Heart left ventricle (tissue), 16 donors: Measurements from ENCODE around the gene MPZL1. TPM values are rescaled to one million over a fixed set of nuclear protein-coding genes. Genes with fewer than 3 reads are reported as not detected.

Experiments
- ATAC-seq, 4 donors: fragments of 200-7000 bp; cut with Tn5 transposase; one replicate each; pipeline ENCODE4 v1.9.1; 2020 to 2022; ENCODE audit warnings: moderate library complexity in 4 of 4, mild to moderate bottlenecking in 3 of 4, moderate number of reproducible peaks in 1 of 4
- DNase-seq, 5 donors: peaks; one replicate each; pipeline ENCODE4 v3.0.0-alpha.2; 2020
- H3K27ac ChIP-seq, 12 donors: fragments of 200-600 bp; sonication (generic) in 4 of 12; one replicate each; pipeline versions ENCODE4 v1.5.0 to v1.8.0; 2016 to 2022; ENCODE audit warnings: mild to moderate bottlenecking in 2 of 12
- H3K27me3 ChIP-seq, 9 donors: fragments of 200-600 bp; sonication (generic) in 2 of 9; one replicate each; pipeline versions ENCODE4 v1.5.1 to v1.8.0; 2016 to 2022; ENCODE audit warnings: mild to moderate bottlenecking in 3 of 9
- H3K36me3 ChIP-seq, 9 donors: fragments of 200-600 bp; sonication (generic) in 2 of 9; one replicate each; pipeline versions ENCODE4 v1.5.0 to v1.8.0; 2018 to 2022; ENCODE audit warnings: mild to moderate bottlenecking in 2 of 9
- H3K4me1 ChIP-seq, 12 donors: fragments of 200-600 bp; sonication (generic) in 4 of 12; one replicate each; pipeline versions ENCODE4 v1.5.0 to v1.8.0; 2016 to 2022; ENCODE audit warnings: mild to moderate bottlenecking in 3 of 12
- H3K4me3 ChIP-seq, 12 donors: fragments of 200-600 bp; sonication (generic) in 4 of 12; one replicate each; pipeline versions ENCODE4 v1.5.0 to v1.8.0; 2017 to 2022; ENCODE audit warnings: mild to moderate bottlenecking in 9 of 12, moderate library complexity in 4 of 12
- H3K9me3 ChIP-seq, 12 donors: fragments of 200-600 bp; sonication (generic) in 4 of 12; one replicate each; pipeline versions ENCODE4 v1.5.0 to v1.8.0; 2016 to 2022; ENCODE audit warnings: mild to moderate bottlenecking in 1 of 12
- POLR2A ChIP-seq, 2 donors: fragments of 450-650 bp; IDR thresholded peaks; one replicate each; pipeline ENCODE4 v1.6.1; 2017; ENCODE audit warnings: antibody characterized with exemption in 2 of 2, mild to moderate bottlenecking in 2 of 2, moderate library complexity in 2 of 2
- WGBS, 4 donors: extraction: QIAGEN DNeasy Blood & Tissue Kit in 2 of 4; methylation state at CpG; one replicate each; pipeline versions ENCODE4 v1.1.5 to v1.1.7; 2013 to 2018; 5-methylcytosine and 5-hydroxymethylcytosine counted together
- intact Hi-C, 10 donors: fragments of 100-400 bp; cut with DNase I; formaldehyde crosslinking; loops; one replicate each; pipeline versions ENCODE4 v1.11.1 to v1.14.2; 2022
- polyA plus RNA-seq, 2 donors: library from polyadenylated mRNA; stranded (reverse); fragments of 200-250 nt; gene quantifications; one replicate each; pipeline ENCODE4 v1.2.3, GENCODE V29; 2013
- total RNA-seq, 9 donors: library from RNA; depleted of rRNA in 2 of 9; stranded (reverse); fragments of >200 nt in 2 of 9; fragmentation: NEBNext Ultra II Directional in 3 of 9; extraction: Animal tissue kit (Norgen Biotek cat#: 25700) in 3 of 9; gene quantifications; one replicate each; pipeline versions ENCODE4 v1.1.0 to v1.2.4, GENCODE V29; 2016 to 2023
- TF ChIP-seq, protein P1 (sequence below), 12 donors: fragments of 200-600 bp; sonication (generic) in 4 of 12; IDR thresholded peaks; one replicate each; pipeline versions ENCODE4 v1.5.0 to v1.8.0; 2018 to 2022; ENCODE audit warnings: antibody characterized with exemption in 12 of 12, mild to moderate bottlenecking in 5 of 12
- donor health status: ischemic (EF 13 %, LVEDD 7.1; RV severe dilation, severe dysfunction).
- donor health status: healthy with polysubstance abuse.
- donor health status: DM: no; HTN: yes; CAD: no.
- donor health status: DM: no; HTN: no; CAD: no.
- donor health status: ischemic (EF 25% LVEDD 6.9; RV normal size, moderate dysfunction).
- donor health status: ischemic (EF 25% LVEDD 5.7; RV mildly dilated, moderate dysfunction).
- donor health status: healthy.
- donor health status: DM: yes; HTN: yes; CAD: no.
- donor health status: ischemic (EF 35%, LVEDD 5.7; RV mildly dilated, moderate dysfunction).
- donor health status: nonischemic (EF 11% LVEDD 7.7; RV severe dilation, severe dysfunction).
- donor health status: DM: yes; HTN: yes; CAD: no.
- donor health status: PGD.
- donor health status: ischemic (EF 29% LVEDD 5.4; RV normal size, mild dysfunction).
- donor health status: nonischemic (EF 23%, LVEDD 6.1; RV moderate dilation, normal function).

MPZL1 gene
- total and polyA plus RNA-seq, 11 donors = 7.0 to 56.3 (median 29.4) TPM

DNA sequence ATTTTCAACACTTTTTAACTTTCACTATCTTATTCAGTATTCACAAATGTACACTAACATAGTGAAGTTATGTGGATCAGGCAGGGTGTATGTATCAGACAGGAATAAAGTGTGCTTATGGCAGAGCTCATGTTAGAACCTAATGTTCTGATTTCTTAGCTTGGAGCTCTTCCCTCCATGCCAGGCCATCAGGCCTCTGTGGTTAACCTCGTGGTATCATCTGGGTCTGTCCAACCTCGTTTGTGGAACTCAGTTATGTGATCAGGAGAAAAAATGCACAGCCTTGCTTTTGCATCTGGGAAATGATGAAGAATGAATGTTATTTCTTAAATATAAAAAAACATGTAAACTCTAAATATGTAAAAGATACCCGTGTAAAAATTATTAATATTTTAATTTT, 86.9 kb downstream of the MPZL1 start:
- TF ChIP-seq POLR2A (IDR thresholded peaks at IDR 0.05) = no peak
- TF ChIP-seq, protein P1, sequence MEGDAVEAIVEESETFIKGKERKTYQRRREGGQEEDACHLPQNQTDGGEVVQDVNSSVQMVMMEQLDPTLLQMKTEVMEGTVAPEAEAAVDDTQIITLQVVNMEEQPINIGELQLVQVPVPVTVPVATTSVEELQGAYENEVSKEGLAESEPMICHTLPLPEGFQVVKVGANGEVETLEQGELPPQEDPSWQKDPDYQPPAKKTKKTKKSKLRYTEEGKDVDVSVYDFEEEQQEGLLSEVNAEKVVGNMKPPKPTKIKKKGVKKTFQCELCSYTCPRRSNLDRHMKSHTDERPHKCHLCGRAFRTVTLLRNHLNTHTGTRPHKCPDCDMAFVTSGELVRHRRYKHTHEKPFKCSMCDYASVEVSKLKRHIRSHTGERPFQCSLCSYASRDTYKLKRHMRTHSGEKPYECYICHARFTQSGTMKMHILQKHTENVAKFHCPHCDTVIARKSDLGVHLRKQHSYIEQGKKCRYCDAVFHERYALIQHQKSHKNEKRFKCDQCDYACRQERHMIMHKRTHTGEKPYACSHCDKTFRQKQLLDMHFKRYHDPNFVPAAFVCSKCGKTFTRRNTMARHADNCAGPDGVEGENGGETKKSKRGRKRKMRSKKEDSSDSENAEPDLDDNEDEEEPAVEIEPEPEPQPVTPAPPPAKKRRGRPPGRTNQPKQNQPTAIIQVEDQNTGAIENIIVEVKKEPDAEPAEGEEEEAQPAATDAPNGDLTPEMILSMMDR (IDR thresholded peaks at IDR 0.05) = no peak
- no peaks in the 10 kb centered on the region for H3K27me3 ChIP-seq
- no peaks in the 10 kb centered on the region for H3K36me3 ChIP-seq
- ATAC-seq (no peak), DNase-seq (no peak)
- H3K27ac ChIP-seq = no peak overlapping the region
- peaks cover 0 to 16% (median 0%) of the 10 kb centered on the region in 12 donors for H3K9me3 ChIP-seq
- intact Hi-C loops = loop anchor here in 4 of 10 donors (10.0 kb wide), 2 partner anchors 204 to 214 kb away; no protein-coding TSS in a partner anchor
- H3K4me3 ChIP-seq = no peak overlapping the region
- peaks cover 0 to 17% (median 0%) of the 10 kb centered on the region in 12 donors for H3K4me1 ChIP-seq
- 64 to 75% (median 73%) methylated on average over 3 of the region's 3 CpGs for WGBS, 4 donors

DNA sequence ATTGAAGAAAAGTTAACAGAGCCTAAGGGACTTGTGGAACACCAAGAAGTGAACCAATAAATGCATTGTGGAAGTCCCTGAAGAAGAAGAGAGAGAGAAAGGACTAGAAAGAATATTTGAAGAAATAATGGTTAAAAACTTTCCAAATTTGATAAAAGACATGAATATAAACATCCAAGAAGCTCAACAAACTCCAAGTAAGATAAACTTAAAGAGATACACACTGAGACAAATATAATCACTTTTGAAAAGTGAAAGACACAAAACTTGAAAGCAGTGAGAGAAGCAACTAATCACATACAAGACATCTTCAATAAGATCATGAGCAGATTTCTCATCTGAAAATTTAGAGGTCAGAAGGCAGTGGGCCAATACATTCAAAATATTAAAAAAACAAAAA, 91.2 kb downstream of the MPZL1 start:
- DNase-seq (no peak), ATAC-seq (no peak)
- Histone ChIP-seq H3K4me1 (no peaks in the 10 kb centered on the region), H3K9me3 (peaks cover 0 to 35% (median 6%) of the 10 kb centered on the region in 12 donors), H3K27ac (no peak overlapping the region), H3K4me3 (no peak overlapping the region), H3K27me3 (no peaks in the 10 kb centered on the region), H3K36me3 (no peaks in the 10 kb centered on the region)
- intact Hi-C loops = loop anchor here in 1 of 10 donors (10.0 kb wide), 1 partner anchor 272 kb away; no protein-coding TSS in a partner anchor
- no peak for TF ChIP-seq POLR2A (IDR thresholded peaks at IDR 0.05)
- TF ChIP-seq, protein P1 (IDR thresholded peaks at IDR 0.05) = no peak

DNA sequence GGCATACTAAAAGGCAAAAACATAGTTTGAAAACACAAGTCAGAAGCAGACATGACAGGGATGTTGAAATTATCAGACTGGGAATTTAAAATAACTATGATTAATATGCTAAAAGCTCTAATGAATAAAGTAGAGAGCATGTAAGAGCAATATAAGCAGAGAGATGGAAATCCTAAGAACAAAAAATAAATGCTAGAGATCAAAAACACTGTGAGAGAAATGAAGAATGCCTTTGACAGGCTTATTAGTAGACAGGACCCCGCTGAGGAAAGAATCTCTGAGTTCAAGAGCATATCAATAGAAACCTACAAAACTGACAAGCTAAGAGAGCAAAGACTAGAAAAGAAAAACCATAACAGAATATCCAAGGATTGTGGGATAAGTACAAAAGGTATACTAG, 93.9 kb downstream of the MPZL1 start:
- no peak for ATAC-seq
- peaks cover 0 to 35% (median 6%) of the 10 kb centered on the region in 12 donors for H3K9me3 ChIP-seq
- no peaks in the 10 kb centered on the region for H3K36me3 ChIP-seq
- peaks cover 0 to 13% (median 4%) of the 10 kb centered on the region in 12 donors for H3K4me1 ChIP-seq
- H3K4me3 ChIP-seq = no peak overlapping the region
- no peaks in the 10 kb centered on the region for H3K27me3 ChIP-seq
- DNase-seq = no peak
- TF ChIP-seq, protein P1 (IDR thresholded peaks at IDR 0.05) = no peak
- no peak for TF ChIP-seq POLR2A (IDR thresholded peaks at IDR 0.05)
- intact Hi-C loops = loop anchor here in 1 of 10 donors (10.0 kb wide), 1 partner anchor 269 kb away; no protein-coding TSS in a partner anchor
- 94 to 97% (median 96%) methylated on average over 1 of the region's 1 CpG for WGBS, 4 donors
- H3K27ac ChIP-seq = no peak overlapping the region

DNA sequence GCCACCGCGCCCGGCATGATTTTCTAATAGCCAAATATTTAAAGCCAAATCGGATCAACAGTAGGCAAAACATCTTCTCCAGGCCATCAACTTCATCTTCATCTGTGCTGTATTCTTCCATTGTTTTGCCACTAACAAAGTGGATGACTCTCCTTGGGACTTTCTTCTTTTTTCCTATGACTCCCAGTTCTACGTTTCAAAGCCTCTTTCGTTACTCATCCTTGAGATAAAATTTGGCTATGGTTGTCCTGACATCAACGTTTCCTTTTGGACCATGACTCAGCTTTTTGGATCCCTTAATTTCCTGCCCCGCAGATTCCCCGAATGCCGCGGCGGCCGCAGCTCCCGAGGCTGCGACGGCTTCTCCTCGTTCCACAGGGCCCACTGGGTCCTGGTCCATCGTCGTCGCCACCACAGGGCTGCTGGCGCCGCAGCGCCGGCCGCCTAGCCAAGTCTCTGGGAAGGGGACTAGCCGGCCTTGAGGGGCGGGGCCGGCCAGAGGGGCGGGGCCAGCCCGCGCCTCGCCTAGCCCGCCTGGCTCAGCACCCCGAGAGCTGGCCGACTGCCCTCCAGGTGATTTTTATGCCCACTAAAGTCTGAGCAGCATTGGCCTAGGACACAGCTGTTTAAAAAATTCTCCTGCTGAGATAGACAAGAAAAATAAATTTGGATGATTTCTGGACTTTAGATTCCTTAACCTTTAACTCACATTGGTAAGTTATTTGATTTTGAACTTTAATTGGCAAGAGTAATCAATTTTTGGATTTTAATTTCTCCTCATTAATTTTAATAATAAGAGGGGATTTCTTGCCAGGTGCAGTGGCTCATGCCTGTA, 98.3 kb downstream of the MPZL1 start:
- intact Hi-C loops = loop anchor here in 3 of 10 donors (5.0 to 10.0 kb wide), 3 partner anchors 95 to 265 kb away; partner anchors contain the start of gene ADCY10 (in 1 of the 3)
- 11% methylated on average over 33 to 35 of the region's 35 CpGs for WGBS, 4 donors
- ATAC-seq = peak; percentile 87 to 98 (median 97)

More for the DNA sequence above, 98.3 kb downstream of the MPZL1 start:
- peak overlapping the region; percentile 52 to 81 (median 73) for H3K27ac ChIP-seq
- H3K4me3 ChIP-seq = peak overlapping the region in 10 of 12 donors; percentile 36 to 51 (median 45)
- TF ChIP-seq, protein P1 (IDR thresholded peaks at IDR 0.05) = no peak
- TF ChIP-seq POLR2A (IDR thresholded peaks at IDR 0.05) = peak in 1 of 2 donors; percentile 60
- peaks cover 0 to 12% (median 5%) of the 10 kb centered on the region in 12 donors for H3K9me3 ChIP-seq
- H3K36me3 ChIP-seq = no peaks in the 10 kb centered on the region
- no peaks in the 10 kb centered on the region for H3K27me3 ChIP-seq
- DNase-seq = peak; percentile 79 to 92 (median 85)
- H3K4me1 ChIP-seq = peaks cover 0 to 15% (median 4%) of the 10 kb centered on the region in 12 donors
